ENCODE results near the gene IFITM10.

DNA sequence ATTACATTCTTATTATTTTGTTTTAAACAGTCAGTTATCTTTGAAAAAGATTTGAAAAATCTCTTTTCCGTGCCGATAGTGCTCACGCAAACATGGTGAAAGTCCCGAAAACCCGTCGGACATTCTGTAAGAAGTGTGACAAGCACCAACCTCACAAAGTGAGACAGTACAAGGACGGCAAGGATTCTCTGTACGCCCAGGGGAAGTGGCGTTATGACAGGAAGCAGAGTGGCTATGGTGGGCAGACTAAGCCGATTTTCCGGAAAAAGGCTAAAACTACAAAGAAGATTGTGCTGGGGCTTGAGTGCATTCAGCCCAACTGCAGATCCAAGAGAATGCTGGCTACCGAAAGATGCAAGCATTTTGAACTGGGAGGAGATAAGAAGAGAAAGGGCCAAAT is 42.1 kb upstream of the IFITM10 start:
- TF ChIP-seq EZH2phosphoT487 (IDR thresholded peaks at IDR 0.05; ENCODE audit: insufficient read depth, low read depth) (no peak), EZH2 (IDR thresholded peaks at IDR 0.05; ENCODE audit: insufficient read depth, poor library complexity, severe bottlenecking) (no peak)

Measured in GM23248 (cell line).